ENCODE results near the gene SMARCAL1. TPM values are rescaled to one million over a fixed set of nuclear protein-coding genes. Genes with fewer than 3 reads are reported as not detected.
A peak's percentile ranks its signal among the peaks of the same experiment; 100 is the strongest.

SMARCAL1 gene
- total and polyA plus RNA-seq, 2 of the 13 experiments (the other 11 are each of a cell fraction or from before 2014, with no cell fraction given) = 12.7 to 21.3 TPM

GRCh38 chr2:216519154-216519762, 107.0 kb downstream of the SMARCAL1 start (continued):
- TF ChIP-seq THAP11 (CRISPR knock-in tag; IDR thresholded peaks at IDR 0.05) = peak; percentile 47; the same call in 1 of the 2 replicates
- peak; percentile 34; the same call in 1 of the 2 replicates for TF ChIP-seq FOSL2 (CRISPR knock-in tag; IDR thresholded peaks at IDR 0.05)
- no peak for TF ChIP-seq SYNCRIP (IDR thresholded peaks at IDR 0.05; ENCODE audit: insufficient read depth, low read depth, low read length)
- TF ChIP-seq, protein P1, sequence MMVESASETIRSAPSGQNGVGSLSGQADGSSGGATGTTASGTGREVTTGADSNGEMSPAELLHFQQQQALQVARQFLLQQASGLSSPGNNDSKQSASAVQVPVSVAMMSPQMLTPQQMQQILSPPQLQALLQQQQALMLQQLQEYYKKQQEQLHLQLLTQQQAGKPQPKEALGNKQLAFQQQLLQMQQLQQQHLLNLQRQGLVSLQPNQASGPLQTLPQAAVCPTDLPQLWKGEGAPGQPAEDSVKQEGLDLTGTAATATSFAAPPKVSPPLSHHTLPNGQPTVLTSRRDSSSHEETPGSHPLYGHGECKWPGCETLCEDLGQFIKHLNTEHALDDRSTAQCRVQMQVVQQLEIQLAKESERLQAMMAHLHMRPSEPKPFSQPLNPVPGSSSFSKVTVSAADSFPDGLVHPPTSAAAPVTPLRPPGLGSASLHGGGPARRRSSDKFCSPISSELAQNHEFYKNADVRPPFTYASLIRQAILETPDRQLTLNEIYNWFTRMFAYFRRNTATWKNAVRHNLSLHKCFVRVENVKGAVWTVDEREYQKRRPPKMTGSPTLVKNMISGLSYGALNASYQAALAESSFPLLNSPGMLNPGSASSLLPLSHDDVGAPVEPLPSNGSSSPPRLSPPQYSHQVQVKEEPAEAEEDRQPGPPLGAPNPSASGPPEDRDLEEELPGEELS (CRISPR knock-in tag; IDR thresholded peaks at IDR 0.05) = no peak
- TF ChIP-seq DNMT1 (CRISPR knock-in tag; IDR thresholded peaks at IDR 0.05) = no peak
- TF ChIP-seq, protein P2, sequence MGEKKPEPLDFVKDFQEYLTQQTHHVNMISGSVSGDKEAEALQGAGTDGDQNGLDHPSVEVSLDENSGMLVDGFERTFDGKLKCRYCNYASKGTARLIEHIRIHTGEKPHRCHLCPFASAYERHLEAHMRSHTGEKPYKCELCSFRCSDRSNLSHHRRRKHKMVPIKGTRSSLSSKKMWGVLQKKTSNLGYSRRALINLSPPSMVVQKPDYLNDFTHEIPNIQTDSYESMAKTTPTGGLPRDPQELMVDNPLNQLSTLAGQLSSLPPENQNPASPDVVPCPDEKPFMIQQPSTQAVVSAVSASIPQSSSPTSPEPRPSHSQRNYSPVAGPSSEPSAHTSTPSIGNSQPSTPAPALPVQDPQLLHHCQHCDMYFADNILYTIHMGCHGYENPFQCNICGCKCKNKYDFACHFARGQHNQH (CRISPR knock-in tag; IDR thresholded peaks at IDR 0.05) = peak; percentile 58; the same call in 1 of the 2 replicates
- 0 out of 4 replicates have a peak, but pooled peaks of 1 of the 2 experiments have one; percentile 25 for TF ChIP-seq HMGXB4 (CRISPR knock-in tag; IDR thresholded peaks at IDR 0.05; ENCODE audit: borderline replicate concordance in 1 of 2, low read depth in 1 of 2)
- TF ChIP-seq ZNF496 (CRISPR knock-in tag; IDR thresholded peaks at IDR 0.05; ENCODE audit: insufficient replicate concordance) = no peak
- TF ChIP-seq RARA (CRISPR knock-in tag; IDR thresholded peaks at IDR 0.05) = no peak
- TF ChIP-seq FOXA3 (CRISPR knock-in tag; IDR thresholded peaks at IDR 0.05) = 0 out of 2 replicates have a peak, but pooled peaks have one; percentile 47
- TF ChIP-seq, protein P3, sequence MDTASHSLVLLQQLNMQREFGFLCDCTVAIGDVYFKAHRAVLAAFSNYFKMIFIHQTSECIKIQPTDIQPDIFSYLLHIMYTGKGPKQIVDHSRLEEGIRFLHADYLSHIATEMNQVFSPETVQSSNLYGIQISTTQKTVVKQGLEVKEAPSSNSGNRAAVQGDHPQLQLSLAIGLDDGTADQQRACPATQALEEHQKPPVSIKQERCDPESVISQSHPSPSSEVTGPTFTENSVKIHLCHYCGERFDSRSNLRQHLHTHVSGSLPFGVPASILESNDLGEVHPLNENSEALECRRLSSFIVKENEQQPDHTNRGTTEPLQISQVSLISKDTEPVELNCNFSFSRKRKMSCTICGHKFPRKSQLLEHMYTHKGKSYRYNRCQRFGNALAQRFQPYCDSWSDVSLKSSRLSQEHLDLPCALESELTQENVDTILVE (CRISPR knock-in tag; IDR thresholded peaks at IDR 0.05) = 0 out of 2 replicates have a peak, but pooled peaks have one; percentile 54
- no peak for TF ChIP-seq ARNTL (CRISPR knock-in tag; IDR thresholded peaks at IDR 0.05)
- TF ChIP-seq EZH2 (conservative IDR thresholded peaks at IDR 0.05; ENCODE audit: low read depth, low read length) = no peak
- TF ChIP-seq IRF2 (CRISPR knock-in tag; IDR thresholded peaks at IDR 0.05) = 0 out of 2 replicates have a peak, but pooled peaks have one; percentile 31
- 0 out of 2 replicates have a peak, but pooled peaks have one; percentile 41 for TF ChIP-seq GATAD2A (CRISPR knock-in tag; IDR thresholded peaks at IDR 0.05)
- TF ChIP-seq ZNF354B (CRISPR knock-in tag; IDR thresholded peaks at IDR 0.05) = no peak
- peak; percentile 48 for TF ChIP-seq TEAD3 (CRISPR knock-in tag; optimal IDR thresholded peaks at IDR 0.05; ENCODE audit: borderline replicate concordance)
- TF ChIP-seq HOMEZ (CRISPR knock-in tag; IDR thresholded peaks at IDR 0.05; ENCODE audit: low read depth) = peak; percentile 60; the same call in 1 of the 2 replicates
- peak; percentile 45; the same call in 1 of the 2 replicates for TF ChIP-seq ZNF614 (CRISPR knock-in tag; IDR thresholded peaks at IDR 0.05; ENCODE audit: borderline replicate concordance)
- TF ChIP-seq ZNF784 (CRISPR knock-in tag; IDR thresholded peaks at IDR 0.05; ENCODE audit: borderline replicate concordance) = peak; percentile 25; the same call in 1 of the 2 replicates
